B cell (primary cell): ENCODE results near the gene RINL. TPM values are rescaled to one million over a fixed set of nuclear protein-coding genes. Genes with fewer than 3 reads are reported as not detected.

Source experiments
- ATAC-seq: fragments of 200-7000 bp; cut with Tn5 transposase; one replicate; pipeline ENCODE4 v1.10.0; 2021; ENCODE audit warnings: low read depth, mild to moderate bottlenecking, moderate number of reproducible peaks, moderate library complexity
- CTCF ChIA-PET: fragments of 350-600 bp; sonication (Branson Sonifier 250); formaldehyde crosslinking; loops from one replicate; lab custom pipeline; 2021; ENCODE audit warnings: antibody characterized with exemption, inconsistent platforms; lab: Charles Lee
- POLR2A ChIA-PET: fragments of 350-600 bp; sonication (Branson Sonifier 250); formaldehyde crosslinking; loops from one replicate; lab custom pipeline; 2021; ENCODE audit warnings: antibody characterized with exemption; lab: Charles Lee
- DNase-seq: peaks from one replicate; pipeline ENCODE4 v3.0.0; 2013
- H2AFZ ChIP-seq: 2 replicates; pipeline ENCODE4 v1.6.1; 2012; ENCODE audit warnings: mild to moderate bottlenecking, low read depth, low read length; ENCODE audit not compliant: insufficient read depth, poor library complexity, severe bottlenecking
- H3K27ac ChIP-seq, 2 donors: 1 replicate in 1 of 2; 2 replicates in 1 of 2; pipeline ENCODE4 v1.5.1; 2012 to 2013; ENCODE audit warnings: low read length in 2 of 2, mild to moderate bottlenecking in 2 of 2, moderate library complexity in 1 of 2
- H3K27me3 ChIP-seq, 4 experiments: fragments of 200-600 bp in 1 of 4; sonication (generic) in 1 of 4; replicated peaks in 1 of 4; 1 replicate in 2 of 4; 2 replicates in 2 of 4; pipeline versions ENCODE4 v1.6.1 to v1.7.0; 2013 to 2016; ENCODE audit warnings: low read length in 3 of 4, mild to moderate bottlenecking in 2 of 4, mixed read lengths in 1 of 4, moderate library complexity in 1 of 4; ENCODE audit not compliant: insufficient read depth in 4 of 4, control insufficient read depth in 3 of 4; ENCODE audit errors: control extremely low read depth in 1 of 4
- H3K36me3 ChIP-seq, 2 experiments: replicated peaks in 1 of 2; 1 replicate in 1 of 2; 2 replicates in 1 of 2; pipeline versions ENCODE4 v1.6.1 to v1.7.1; 2013; ENCODE audit warnings: low read length in 1 of 2; ENCODE audit not compliant: insufficient read depth in 2 of 2, control insufficient read depth in 1 of 2; ENCODE audit errors: control extremely low read depth in 1 of 2, extremely low read depth in 1 of 2
- H3K4me1 ChIP-seq, 2 donors: fragments of 200-600 bp in 1 of 2; sonication (generic) in 1 of 2; 1 replicate in 1 of 2; 2 replicates in 1 of 2; pipeline versions ENCODE4 v1.5.1 to v1.6.1; 2013 to 2017; ENCODE audit warnings: low read length in 2 of 2; ENCODE audit not compliant: control insufficient read depth in 2 of 2, insufficient read depth in 2 of 2
- H3K4me2 ChIP-seq: replicated peaks from 2 replicates; pipeline ENCODE3; 2012; ENCODE audit warnings: mild to moderate bottlenecking, low read depth, low read length; ENCODE audit not compliant: poor library complexity, severe bottlenecking
- H3K4me3 ChIP-seq, 5 experiments: fragments of 200-600 bp in 1 of 5; sonication (generic) in 1 of 5; 1 replicate in 3 of 5; 2 replicates in 2 of 5; pipeline versions ENCODE4 v1.5.1 to v1.7.0; 2011 to 2016; ENCODE audit warnings: low read length in 4 of 5, mild to moderate bottlenecking in 4 of 5, low read depth in 2 of 5, control low read depth in 1 of 5, moderate library complexity in 1 of 5; ENCODE audit not compliant: insufficient read depth in 1 of 5; ENCODE audit errors: control extremely low read depth in 1 of 5, extremely low read depth in 1 of 5
- H3K79me2 ChIP-seq: fragments of 200-600 bp; sonication (generic); one replicate; pipeline ENCODE4 v1.6.0; 2016; ENCODE audit warnings: low read length; ENCODE audit not compliant: control insufficient read depth, insufficient read depth
- H3K9ac ChIP-seq: fragments of 200-600 bp; sonication (generic); 2 replicates; pipeline ENCODE4 v1.6.1; 2017; ENCODE audit warnings: mild to moderate bottlenecking, low read length, moderate library complexity
- H3K9me3 ChIP-seq, 3 donors: one replicate each; pipeline versions ENCODE4 v1.6.1 to v1.7.1; 2013; ENCODE audit warnings: low read length in 2 of 3; ENCODE audit not compliant: control insufficient read depth in 2 of 3, insufficient read depth in 1 of 3; ENCODE audit errors: control extremely low read depth in 1 of 3
- H4K20me1 ChIP-seq: 2 replicates; pipeline ENCODE4 v1.6.0; 2012; ENCODE audit warnings: mild to moderate bottlenecking, low read length; ENCODE audit not compliant: insufficient read depth, control insufficient read depth, poor library complexity, severe bottlenecking
- H3K27ac Mint-ChIP-seq: one replicate; pipeline ENCODE4 v1.8.0; 2021; ENCODE audit warnings: mixed read lengths
- H3K27me3 Mint-ChIP-seq: one replicate; pipeline ENCODE4 v1.8.0; 2021; ENCODE audit warnings: mixed read lengths
- H3K4me1 Mint-ChIP-seq: one replicate; pipeline ENCODE4 v1.8.0; 2021; ENCODE audit warnings: mixed read lengths
- H3K4me3 Mint-ChIP-seq: one replicate; pipeline ENCODE4 v1.8.0; 2021; ENCODE audit warnings: mixed read lengths
- H3K9me3 Mint-ChIP-seq: one replicate; pipeline ENCODE4 v1.8.0; 2022; ENCODE audit warnings: mixed read lengths; ENCODE audit not compliant: insufficient read depth
- CTCF ChIP-seq: fragments of 200-600 bp; IDR thresholded peaks from one replicate; pipeline ENCODE4 v1.8.0; 2022; ENCODE audit warnings: antibody characterized with exemption, mild to moderate bottlenecking
- EZH2 ChIP-seq: IDR thresholded peaks from 2 replicates; pipeline ENCODE4 v1.6.1; 2012; ENCODE audit warnings: borderline replicate concordance, low read depth, mild to moderate bottlenecking, moderate library complexity, low read length; ENCODE audit not compliant: insufficient read depth, poor library complexity, severe bottlenecking
- WGBS: methylation state at CpG from one replicate; pipeline ENCODE4 v1.1.5; 2013; ENCODE audit warnings: missing lambda C conversion rate; ENCODE audit not compliant: insufficient coverage; 5-methylcytosine and 5-hydroxymethylcytosine counted together
- intact Hi-C: fragments of 100-400 bp; cut with micrococcal nuclease; formaldehyde crosslinking; loops from one replicate; pipeline ENCODE4 v1.10.0; 2022
- polyA plus RNA-seq: library from polyadenylated mRNA; depleted of rRNA; stranded (reverse); fragments of >200 nt; gene quantifications from 2 replicates; pipeline ENCODE4 v1.2.3, GENCODE V29; 2012
- total RNA-seq, 2 donors: library from RNA; stranded (reverse); fragments of 120-200 nt in 1 of 2; gene quantifications; 1 replicate in 1 of 2; 2 replicates in 1 of 2; pipeline versions ENCODE4 v1.2.3 to v1.2.4, GENCODE V29; 2013 to 2022

The RINL gene
- total and polyA plus RNA-seq, 2 donors (not counting 1 experiment from before 2014, with no cell fraction given) = 67.0 to 113 TPM

GRCh38 chr19:38836159-38836982, 41.7 kb downstream of the RINL start:
- no peak overlapping the region for H3K4me3 Mint-ChIP-seq
- 97% methylated on average over 7 of the region's 8 CpGs for WGBS
- no peak overlapping the region for H3K4me3 ChIP-seq
- peaks cover 49% of the 10 kb centered on the region for H4K20me1 ChIP-seq
- no peak overlapping the region for H3K4me2 ChIP-seq
- H3K36me3 ChIP-seq = peaks cover 9 to 56% of the 10 kb centered on the region in 2 experiments
- no peak overlapping the region for H3K9ac ChIP-seq
- peak overlapping the region; percentile 3 for H3K27ac Mint-ChIP-seq
- peaks cover 16% of the 10 kb centered on the region for H3K4me1 Mint-ChIP-seq
- no peak for TF ChIP-seq CTCF
- no peaks in the 10 kb centered on the region for H3K27me3 ChIP-seq
- H3K27me3 Mint-ChIP-seq = no peaks in the 10 kb centered on the region
- H3K27ac ChIP-seq = no peak overlapping the region
- intact Hi-C loops = no loop called here
- ChIA-PET POLR2A (interaction anchor here (1.4 kb wide), 1 partner anchor 13 kb away, joined by 4 read pairs; no protein-coding TSS in a partner anchor), CTCF (interaction anchor here (2.1 kb wide), 1 partner anchor 34 kb away, joined by 7 read pairs; no protein-coding TSS in a partner anchor)
- ATAC-seq = no peak
- no peak overlapping the region for H2AFZ ChIP-seq
- no peak for DNase-seq
- peaks cover 10 to 11% of the 10 kb centered on the region in 2 donors for H3K4me1 ChIP-seq
- H3K9me3 ChIP-seq = no peaks in the 10 kb centered on the region
- peaks cover 38% of the 10 kb centered on the region for H3K79me2 ChIP-seq
- H3K9me3 Mint-ChIP-seq = no peaks in the 10 kb centered on the region

GRCh38 chr19:38834590-38834989, 43.5 kb downstream of the RINL start:
- H3K36me3 ChIP-seq = peaks cover 11 to 44% of the 10 kb centered on the region in 2 experiments
- Mint-ChIP-seq H3K27ac (peak overlapping the region; percentile 26), H3K4me3 (no peak overlapping the region), H3K4me1 (peaks cover 23% of the 10 kb centered on the region), H3K9me3 (no peaks in the 10 kb centered on the region), H3K27me3 (no peaks in the 10 kb centered on the region)
- peaks cover 32% of the 10 kb centered on the region for H4K20me1 ChIP-seq
- ATAC-seq = no peak
- H3K79me2 ChIP-seq = peaks cover 37% of the 10 kb centered on the region
- H3K4me1 ChIP-seq = peaks cover 10 to 18% of the 10 kb centered on the region in 2 donors
- H3K4me2 ChIP-seq = no peak overlapping the region
- H2AFZ ChIP-seq = no peak overlapping the region
- WGBS = 92% methylated on average over 6 of the region's 6 CpGs
- H3K27me3 ChIP-seq = no peaks in the 10 kb centered on the region
- DNase-seq = no peak
- POLR2A ChIA-PET = no interaction called here
- CTCF ChIA-PET = interaction anchor here (0.5 to 2.8 kb wide), 3 partner anchors 10 to 53 kb away, joined by 3 to 11 read pairs (median 7); no protein-coding TSS in a partner anchor
- no peak overlapping the region for H3K27ac ChIP-seq
- TF ChIP-seq CTCF = no peak
- no peak for TF ChIP-seq EZH2
- no peak overlapping the region for H3K4me3 ChIP-seq
- no peak overlapping the region for H3K9ac ChIP-seq
- H3K9me3 ChIP-seq = no peaks in the 10 kb centered on the region
- intact Hi-C loops = loop anchor here (5.0 kb wide), 1 partner anchor 102 kb away; no protein-coding TSS in a partner anchor
